Esophagus muscularis mucosa (tissue), 4 donors: ENCODE measurements around the gene NUP43. TPM values are rescaled to one million over a fixed set of nuclear protein-coding genes. Genes with fewer than 3 reads are reported as not detected.

Experiments used
- DNase-seq: peaks from one replicate; pipeline ENCODE4 v3.0.0-alpha.2; 2017; ENCODE audit errors: extremely low spot score
- H3K27ac ChIP-seq, 4 donors: fragments of 200-600 bp; sonication (generic); replicated peaks in 1 of 4; 1 replicate in 3 of 4; 2 replicates in 1 of 4; pipeline ENCODE4 v1.5.1; 2016 to 2019; ENCODE audit warnings: mild to moderate bottlenecking in 1 of 4
- H3K27me3 ChIP-seq, 4 donors: fragments of 200-600 bp; sonication (generic); one replicate each; pipeline versions ENCODE4 v1.5.1 to v1.6.0; 2016 to 2019
- H3K36me3 ChIP-seq, 4 donors: fragments of 200-600 bp; sonication (generic); one replicate each; pipeline ENCODE4 v1.5.1; 2016 to 2019
- H3K4me1 ChIP-seq, 4 donors: fragments of 200-600 bp; sonication (generic); one replicate each; pipeline ENCODE4 v1.5.1; 2016 to 2019
- H3K4me3 ChIP-seq, 4 donors: fragments of 200-600 bp; sonication (generic); 1 replicate in 2 of 4; 2 replicates in 2 of 4; pipeline ENCODE4 v1.5.1; 2016 to 2019; ENCODE audit warnings: mild to moderate bottlenecking in 4 of 4, moderate library complexity in 1 of 4
- H3K9me3 ChIP-seq, 4 donors: fragments of 200-600 bp; sonication (generic); 1 replicate in 3 of 4; 2 replicates in 1 of 4; pipeline ENCODE4 v1.5.1; 2016 to 2019
- EP300 ChIP-seq: sonication (generic); formaldehyde crosslinking; IDR thresholded peaks from one replicate; pipeline ENCODE4 v1.6.1; 2017; ENCODE audit warnings: antibody characterized with exemption
- POLR2A ChIP-seq: fragments of 450-650 bp; IDR thresholded peaks from one replicate; pipeline ENCODE4 v1.6.1; 2017; ENCODE audit warnings: antibody characterized with exemption, moderate library complexity, mild to moderate bottlenecking, low read depth
- POLR2AphosphoS5 ChIP-seq, 2 donors: sonication (generic); formaldehyde crosslinking; IDR thresholded peaks; one replicate each; pipeline ENCODE4 v1.6.1; 2017; ENCODE audit warnings: antibody characterized with exemption in 2 of 2
- WGBS: methylation state at CpG from one replicate; pipeline ENCODE4 v1.1.5; 2018; 5-methylcytosine and 5-hydroxymethylcytosine counted together
- intact Hi-C: fragments of 100-400 bp; cut with DNase I; formaldehyde crosslinking; loops from one replicate; pipeline ENCODE4 v1.15.1; 2023
- total RNA-seq, 4 donors: library from RNA; depleted of rRNA; stranded (reverse); fragments of >200 nt; gene quantifications; one replicate each; pipeline versions ENCODE4 v1.1.0 to v1.2.1, GENCODE V29; 2016
- TF ChIP-seq, protein P1 (sequence below), 3 experiments: fragments of 200-600 bp in 2 of 3; fragments of 450-650 bp in 1 of 3; sonication (generic) in 2 of 3; IDR thresholded peaks; one replicate each; pipeline ENCODE4 v1.5.1; 2017 to 2019; ENCODE audit warnings: antibody characterized with exemption in 3 of 3, mild to moderate bottlenecking in 2 of 3, moderate library complexity in 1 of 3

NUP43 gene
- total RNA-seq, 4 donors from 2014 or later: 9.2 to 15.4 (median 11.5) TPM

GRCh38 chr6:149766156-149766769 is 19.9 kb upstream of the NUP43 start:
- H3K4me3 ChIP-seq: no peak overlapping the region
- no peak overlapping the region for H3K27ac ChIP-seq
- intact Hi-C loops: no loop called here
- 53% methylated on average over 3 of the region's 3 CpGs for whole genome bisulfite sequencing
- TF ChIP-seq POLR2A: no peak
- TF ChIP-seq, protein P1, sequence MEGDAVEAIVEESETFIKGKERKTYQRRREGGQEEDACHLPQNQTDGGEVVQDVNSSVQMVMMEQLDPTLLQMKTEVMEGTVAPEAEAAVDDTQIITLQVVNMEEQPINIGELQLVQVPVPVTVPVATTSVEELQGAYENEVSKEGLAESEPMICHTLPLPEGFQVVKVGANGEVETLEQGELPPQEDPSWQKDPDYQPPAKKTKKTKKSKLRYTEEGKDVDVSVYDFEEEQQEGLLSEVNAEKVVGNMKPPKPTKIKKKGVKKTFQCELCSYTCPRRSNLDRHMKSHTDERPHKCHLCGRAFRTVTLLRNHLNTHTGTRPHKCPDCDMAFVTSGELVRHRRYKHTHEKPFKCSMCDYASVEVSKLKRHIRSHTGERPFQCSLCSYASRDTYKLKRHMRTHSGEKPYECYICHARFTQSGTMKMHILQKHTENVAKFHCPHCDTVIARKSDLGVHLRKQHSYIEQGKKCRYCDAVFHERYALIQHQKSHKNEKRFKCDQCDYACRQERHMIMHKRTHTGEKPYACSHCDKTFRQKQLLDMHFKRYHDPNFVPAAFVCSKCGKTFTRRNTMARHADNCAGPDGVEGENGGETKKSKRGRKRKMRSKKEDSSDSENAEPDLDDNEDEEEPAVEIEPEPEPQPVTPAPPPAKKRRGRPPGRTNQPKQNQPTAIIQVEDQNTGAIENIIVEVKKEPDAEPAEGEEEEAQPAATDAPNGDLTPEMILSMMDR (IDR thresholded peaks at IDR 0.05): no peak
- no peak for TF ChIP-seq EP300
- TF ChIP-seq POLR2AphosphoS5 (IDR thresholded peaks at IDR 0.05): no peak
- peaks cover 0 to 31% (median 16%) of the 10 kb centered on the region in 4 donors for H3K36me3 ChIP-seq
- H3K9me3 ChIP-seq: peaks cover 0 to 10% (median 3%) of the 10 kb centered on the region in 4 donors
- DNase-seq: no peak
- H3K4me1 ChIP-seq: no peaks in the 10 kb centered on the region
- H3K27me3 ChIP-seq: no peaks in the 10 kb centered on the region

- Histone ChIP-seq H3K27me3 (no peaks in the 10 kb centered on the region), H3K36me3 (peaks cover 0 to 34% (median 25%) of the 10 kb centered on the region in 4 donors), H3K4me3 (no peak overlapping the region), H3K9me3 (peaks cover 0 to 10% (median 3%) of the 10 kb centered on the region in 4 donors), H3K4me1 (peaks cover 0 to 6% (median 0%) of the 10 kb centered on the region in 4 donors), H3K27ac (no peak overlapping the region)
- TF ChIP-seq, protein P1 (IDR thresholded peaks at IDR 0.05): no peak
- no peak for TF ChIP-seq POLR2AphosphoS5 (IDR thresholded peaks at IDR 0.05)
- DNase-seq: no peak
- intact Hi-C loops: no loop called here
These were observed 17.5 kb upstream of the NUP43 start for GRCh38 chr6:149763866-149764265.

DNA sequence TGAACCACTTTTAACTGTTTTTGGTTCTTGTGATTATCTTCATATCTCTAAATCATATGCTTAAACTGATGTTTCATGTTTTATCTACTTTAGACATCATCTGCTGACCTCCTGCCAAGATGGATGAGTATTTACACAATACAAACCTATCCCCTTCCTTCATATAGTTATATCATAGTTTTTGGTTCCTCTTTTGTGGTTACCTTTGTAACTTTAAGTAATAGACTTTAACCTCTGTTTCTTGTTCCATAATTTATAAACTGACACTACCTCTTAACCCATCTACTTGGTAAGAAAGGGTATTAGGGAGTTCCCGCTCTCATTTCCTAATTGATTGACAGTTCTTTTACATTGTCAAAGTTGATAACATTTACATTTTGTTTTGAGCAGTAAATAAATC is 15.1 kb upstream of the NUP43 start:
- no peak for DNase-seq
- peaks cover 0 to 10% (median 2%) of the 10 kb centered on the region in 4 donors for H3K9me3 ChIP-seq
- 80% methylated on average over 1 of the region's 1 CpG for WGBS
- H3K36me3 ChIP-seq: peaks cover 0 to 19% (median 12%) of the 10 kb centered on the region in 4 donors
- no peak overlapping the region for H3K4me3 ChIP-seq
- H3K27ac ChIP-seq: no peak overlapping the region
- intact Hi-C loops: no loop called here
- peaks cover 0 to 14% (median 3%) of the 10 kb centered on the region in 4 donors for H3K4me1 ChIP-seq
- no peaks in the 10 kb centered on the region for H3K27me3 ChIP-seq
- TF ChIP-seq EP300 (no peak), POLR2A (no peak), POLR2AphosphoS5 (IDR thresholded peaks at IDR 0.05) (no peak)
- TF ChIP-seq, protein P1 (IDR thresholded peaks at IDR 0.05): no peak

GRCh38 chr6:149756261-149756636 is 9.9 kb upstream of the NUP43 start:
- DNase-seq: no peak
- no peak overlapping the region for H3K4me3 ChIP-seq
- H3K9me3 ChIP-seq: no peaks in the 10 kb centered on the region
- H3K4me1 ChIP-seq: peaks cover 4 to 51% (median 23%) of the 10 kb centered on the region in 4 donors
- H3K27me3 ChIP-seq: no peaks in the 10 kb centered on the region
- H3K36me3 ChIP-seq: peaks cover 0 to 12% (median 7%) of the 10 kb centered on the region in 4 donors
- WGBS: 93% methylated on average over 7 of the region's 7 CpGs
- TF ChIP-seq POLR2AphosphoS5 (IDR thresholded peaks at IDR 0.05) (no peak), EP300 (no peak), POLR2A (no peak)
- TF ChIP-seq, protein P1 (IDR thresholded peaks at IDR 0.05): no peak
- intact Hi-C loops: no loop called here
- H3K27ac ChIP-seq: no peak overlapping the region
